HG03108 (cell line): Measurements from ENCODE around the gene BSPRY.
"Not testable (repeated sequence)": the region's sequence is repeated elsewhere in the genome, so short reads cannot be mapped to it uniquely, and the experiment has no call there.

Experiments
- ATAC-seq: cut with Tn5 transposase; IDR thresholded peaks from one replicate; pipeline ENCODE4 v1.9.1; 2021; ENCODE audit warnings: moderate library complexity; ENCODE audit not compliant: unreplicated experiment

The BSPRY gene

DNA sequence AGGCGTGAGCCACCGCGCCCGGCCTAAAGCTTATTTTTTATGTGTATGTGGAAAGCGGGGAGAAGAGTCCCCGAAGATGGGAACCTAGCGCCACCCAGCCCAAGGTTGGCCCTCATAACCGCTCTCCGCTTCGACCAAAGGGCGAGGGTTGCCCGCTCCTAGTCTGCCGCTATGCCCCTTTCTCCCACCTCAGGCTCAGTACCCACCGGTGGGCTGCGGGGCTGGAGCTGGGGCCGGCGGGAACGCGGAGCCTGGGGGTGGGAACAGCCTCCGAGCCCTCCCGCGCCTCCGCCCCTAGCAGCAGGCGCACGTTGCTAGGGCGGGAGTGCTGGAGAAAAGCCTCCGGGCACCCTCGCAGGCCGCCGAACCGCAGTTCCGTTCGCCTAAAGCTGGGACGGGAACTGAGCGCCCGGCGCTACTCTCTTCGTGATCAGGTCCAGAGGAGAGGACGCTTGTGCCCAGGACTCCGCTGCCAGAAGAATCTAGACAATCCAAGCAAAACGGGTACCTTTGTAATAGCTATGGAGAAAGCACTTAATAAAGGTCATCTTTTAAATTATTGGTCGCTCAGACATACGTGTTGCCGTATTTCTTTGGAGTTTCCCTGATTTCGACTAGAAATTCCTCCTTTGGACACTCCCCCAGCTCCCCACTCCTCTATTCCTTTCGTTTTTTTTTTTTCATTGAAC is 9.2 kb upstream of the BSPRY start, which contains the start of gene WDR31:
Gene WDR31 (minus strand): TSS at position 265 of the 689 bp plus-strand sequence. CDS start 8,253 bp downstream, outside the sequence.
- ATAC-seq, result peak; percentile 99

DNA sequence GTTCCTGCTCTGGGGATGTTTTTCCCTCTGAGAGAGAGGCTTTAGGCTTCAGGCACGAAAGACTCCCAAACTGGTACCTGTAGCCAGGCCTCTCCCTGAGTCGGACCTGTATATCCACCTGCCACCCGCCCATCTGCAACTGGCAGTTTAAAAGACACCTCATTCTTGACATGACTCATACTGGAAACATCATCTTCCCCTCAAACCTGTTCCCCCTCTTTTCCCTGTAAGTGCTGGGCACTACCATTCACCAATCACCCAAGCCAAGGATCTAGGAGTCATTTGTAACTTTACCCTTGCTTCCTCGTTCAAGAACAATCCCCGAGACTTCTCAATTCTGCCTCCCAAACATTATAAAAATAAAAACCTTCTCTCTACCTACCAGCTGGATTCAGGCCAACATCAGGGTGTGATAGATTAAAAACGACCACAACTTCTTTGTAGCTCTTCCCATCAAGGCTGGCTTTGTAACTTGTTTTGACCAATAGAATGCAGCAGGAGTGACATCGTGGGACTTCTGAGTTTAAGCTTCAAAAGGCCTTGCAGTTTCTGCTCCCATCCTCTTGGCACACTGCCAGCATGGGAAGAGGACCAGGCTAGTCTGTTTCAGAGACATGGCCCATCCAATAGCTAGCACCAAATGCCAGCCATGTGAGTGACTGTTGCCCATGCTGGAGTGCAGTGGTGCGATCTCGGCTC is 7.5 kb upstream of the BSPRY start:
- no peak for ATAC-seq

DNA sequence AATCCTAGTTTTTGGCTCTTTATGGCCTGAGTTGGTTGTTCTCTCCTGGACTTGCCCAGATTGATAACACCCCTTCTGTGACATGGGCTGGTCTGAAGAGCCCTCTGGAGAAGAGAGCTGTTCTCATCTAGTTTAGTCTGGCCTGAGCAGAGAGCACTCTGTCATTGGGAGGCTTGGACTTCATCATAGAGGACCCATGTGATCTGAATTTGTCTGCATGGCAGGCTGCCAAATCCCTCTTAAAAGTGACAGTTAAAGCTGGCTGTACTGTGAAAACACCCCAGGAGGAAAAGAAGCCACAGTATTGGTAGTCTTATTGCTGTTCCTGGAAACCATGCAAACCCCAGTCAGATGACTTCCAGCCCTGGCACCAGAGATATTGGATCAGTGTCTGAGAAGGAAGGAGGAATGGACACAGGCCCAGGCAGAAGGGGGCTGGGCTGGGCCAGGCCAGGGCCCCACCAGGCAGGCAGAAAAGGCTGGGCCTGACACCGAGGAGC is 5.6 kb upstream of the BSPRY start:
- no peak for ATAC-seq

DNA sequence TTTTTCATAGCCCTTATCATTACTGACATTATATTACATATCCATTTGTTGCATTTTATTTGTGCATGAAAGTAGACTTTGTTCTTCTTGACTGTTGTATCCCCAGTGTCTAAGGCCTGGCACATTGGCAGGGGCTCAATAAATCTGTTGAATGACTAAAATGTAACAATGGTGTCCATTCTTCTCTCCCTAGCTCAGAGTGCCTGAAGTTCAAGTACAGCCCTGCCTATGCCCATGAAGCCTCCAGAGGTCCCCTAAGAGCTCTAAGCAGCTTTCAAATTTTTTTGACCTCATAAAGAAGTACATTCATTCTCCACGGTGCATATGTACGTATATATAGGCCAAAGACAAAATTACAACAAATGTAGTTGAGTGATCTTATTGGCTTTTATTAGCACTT is 4.2 kb upstream of the BSPRY start:
- ATAC-seq, result no peak

DNA sequence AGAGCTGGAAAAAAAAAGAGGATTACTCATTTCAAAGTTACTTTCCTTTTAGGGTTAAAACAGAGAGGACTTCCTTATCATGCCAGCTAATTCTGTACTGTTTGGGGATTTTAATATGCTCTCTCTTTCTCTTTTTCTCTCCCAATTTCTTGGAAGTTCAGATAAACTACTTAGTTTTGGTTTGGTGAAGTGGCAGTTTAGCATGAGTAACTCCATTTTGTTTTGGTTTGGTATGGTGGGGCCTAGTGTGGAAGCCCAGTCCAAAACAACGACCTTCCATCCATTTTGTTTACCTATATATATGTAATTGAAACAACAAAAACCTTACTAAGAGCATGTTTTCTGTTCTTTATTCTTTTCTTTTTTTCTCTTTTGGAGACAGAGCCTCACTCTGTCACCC is 3.7 kb upstream of the BSPRY start:
- ATAC-seq, result no peak

DNA sequence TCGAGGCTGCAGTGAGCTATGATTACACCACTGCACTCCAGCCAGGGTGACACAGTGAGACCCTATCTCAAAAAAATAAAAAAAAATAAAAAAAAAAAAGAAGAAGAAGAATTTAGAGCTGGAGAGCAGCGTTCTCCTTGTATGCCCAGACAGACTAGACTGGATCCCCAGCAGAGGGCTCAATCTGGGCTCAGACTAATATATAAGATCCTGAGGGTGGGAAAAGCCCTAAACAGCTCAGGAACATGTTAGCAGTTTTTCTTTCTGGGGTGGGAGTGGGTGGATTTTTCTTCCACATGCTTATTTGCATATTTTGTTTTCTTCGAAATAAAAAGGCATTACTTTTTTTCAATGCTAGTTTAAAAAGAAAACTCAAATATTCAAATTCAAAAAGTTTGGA is 904 bp upstream of the BSPRY start:
- ATAC-seq, result no peak

- no peak for ATAC-seq
Observed at GRCh38 chr9:113349066-113349444, 286 bp upstream of the BSPRY start.

- no peak for ATAC-seq
Observed at GRCh38 chr9:113350107-113350661, 843 bp downstream of the BSPRY start.

- no peak for ATAC-seq
Observed at GRCh38 chr9:113350937-113351336, 1.6 kb downstream of the BSPRY start.

GRCh38 chr9:113352006-113352405 is 2.7 kb downstream of the BSPRY start:
- ATAC-seq, result no peak

DNA sequence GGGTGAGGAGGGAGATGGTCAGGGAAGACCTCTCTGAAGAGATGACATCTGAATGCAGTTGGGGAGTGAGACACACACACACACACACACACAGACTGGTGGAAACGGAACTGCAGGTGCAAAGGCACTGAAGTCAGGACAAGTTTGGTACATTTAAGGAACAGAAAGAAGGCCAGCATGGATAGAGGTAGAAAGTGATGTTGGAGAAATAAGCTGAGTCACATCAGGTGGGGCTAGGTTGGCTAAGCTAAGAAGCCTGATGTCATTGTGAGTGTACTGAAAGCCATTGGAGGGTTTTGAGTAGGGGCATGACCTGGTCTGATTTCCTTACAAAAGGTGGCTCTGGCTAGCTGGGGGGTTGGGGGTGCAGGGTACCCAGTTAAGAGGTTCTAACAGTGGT is 3.1 kb downstream of the BSPRY start:
- no peak for ATAC-seq

- no peak for ATAC-seq
Observed at GRCh38 chr9:113355040-113355596, 5.8 kb downstream of the BSPRY start.

DNA sequence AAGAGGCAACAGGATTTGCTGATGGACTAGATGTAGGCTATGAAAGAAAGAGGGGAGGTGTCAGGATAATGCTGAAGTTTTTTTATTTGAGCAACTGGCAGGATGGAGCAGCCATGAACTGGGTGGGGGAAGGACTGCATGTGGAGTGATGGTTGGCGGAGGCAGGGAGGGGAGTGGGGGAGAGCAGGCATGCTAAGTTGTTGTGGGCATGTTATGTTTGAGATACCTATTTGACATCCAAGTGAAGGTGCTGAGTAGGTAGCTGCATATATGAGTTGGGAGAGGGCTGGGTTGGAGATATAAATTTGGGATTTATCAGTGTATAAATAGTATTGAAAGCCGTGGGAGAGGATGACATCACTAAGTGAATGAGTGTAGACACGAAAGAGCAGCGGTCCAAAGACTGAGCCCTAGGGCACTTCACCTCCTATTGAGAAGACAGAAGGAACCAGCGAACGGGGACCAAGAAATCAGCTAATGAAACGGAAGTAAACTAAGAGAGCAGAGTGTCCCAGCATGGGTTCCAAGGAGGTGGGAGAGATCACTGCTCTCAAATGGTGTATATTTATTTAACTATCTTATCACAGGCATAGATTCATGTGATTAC is 7.4 kb downstream of the BSPRY start:
- no peak for ATAC-seq

- ATAC-seq, result no peak
Observed at GRCh38 chr9:113359385-113359784, 10.0 kb downstream of the BSPRY start.

DNA sequence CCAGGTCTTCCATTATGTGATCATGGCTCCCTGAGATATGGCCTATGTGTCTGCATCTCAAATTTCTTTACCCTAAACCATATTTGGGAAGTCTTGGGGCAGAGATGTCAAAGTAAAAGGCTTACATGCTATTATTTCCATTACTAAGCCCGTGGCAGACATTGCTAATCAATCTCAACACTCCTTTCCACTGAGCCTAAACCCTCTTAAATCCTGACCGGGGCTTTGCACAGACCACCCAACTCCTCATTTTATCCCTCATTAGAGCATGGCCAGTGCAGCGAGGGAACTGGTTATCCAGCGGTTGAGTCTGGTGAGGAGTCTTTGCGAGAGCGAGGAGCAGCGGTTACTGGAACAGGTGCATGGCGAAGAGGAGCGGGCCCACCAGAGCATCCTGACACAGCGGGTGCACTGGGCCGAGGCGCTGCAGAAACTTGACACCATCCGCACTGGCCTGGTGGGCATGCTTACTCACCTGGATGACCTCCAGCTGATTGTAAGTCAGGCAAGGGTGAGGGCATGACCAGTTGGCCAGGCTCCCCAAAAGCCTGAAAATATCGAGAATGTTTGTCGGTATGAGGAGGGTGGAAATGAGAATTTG is 11.0 kb downstream of the BSPRY start:
- no peak for ATAC-seq

DNA sequence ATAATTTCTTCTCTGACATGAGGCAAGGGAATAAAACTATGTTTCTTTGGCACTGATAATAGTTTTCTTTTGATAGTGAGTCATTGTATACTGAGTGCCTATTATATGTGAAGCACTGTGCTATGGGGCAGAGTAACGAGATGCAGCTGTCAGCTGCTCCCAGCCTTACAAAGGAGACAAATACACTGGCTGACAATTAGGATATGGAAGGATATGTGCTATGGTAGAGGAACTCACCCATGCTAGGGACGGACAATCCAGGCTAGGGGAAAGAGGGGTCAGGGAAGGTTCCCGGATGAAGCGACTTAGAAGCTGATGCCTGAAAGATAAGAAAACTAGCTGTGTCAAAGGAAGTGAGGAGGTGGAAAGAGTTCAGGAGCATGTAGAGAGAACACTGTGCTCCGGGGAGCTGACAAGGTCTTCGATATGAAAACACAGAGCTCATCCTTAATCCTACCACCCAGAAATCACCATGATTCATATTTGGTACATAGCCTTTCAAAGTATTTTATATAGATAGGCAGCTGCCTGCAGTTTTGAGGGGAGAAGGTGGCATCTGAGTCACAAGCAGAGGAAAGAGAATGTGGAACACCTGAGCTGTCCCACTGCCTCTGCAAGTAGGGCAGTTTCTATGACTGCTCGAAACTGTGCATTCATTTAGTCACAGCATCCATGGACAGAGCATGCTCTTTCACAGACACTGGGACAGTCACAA is 12.1 kb downstream of the BSPRY start:
- ATAC-seq, result no peak

- no peak for ATAC-seq
Observed at GRCh38 chr9:113363336-113363735, 14.0 kb downstream of the BSPRY start.

GRCh38 chr9:113364951-113365350 is 15.6 kb downstream of the BSPRY start:
- ATAC-seq, result no peak

GRCh38 chr9:113365652-113366051 is 16.3 kb downstream of the BSPRY start:
- not testable (repeated sequence) for ATAC-seq

- no peak for ATAC-seq
Observed at GRCh38 chr9:113368348-113368981, 19.1 kb downstream of the BSPRY start.
